RWPE1 (cell line): ENCODE results near the gene ATPAF2.
A peak's percentile ranks its signal among the peaks of the same experiment; 100 is the strongest.

ENCODE experiments used
- CTCF ChIA-PET: fragments of 350-600 bp; sonication (Branson Sonifier 250); formaldehyde crosslinking; extraction: SDS; loops from one replicate; lab custom pipeline; 2021; lab: Yijun Ruan, JAX
- POLR2A ChIA-PET: fragments of 400-600 bp; formaldehyde crosslinking; extraction: SDS; loops from one replicate; lab custom pipeline; 2020; ENCODE audit warnings: antibody characterized with exemption; ENCODE audit not compliant: low non-redundant PET; lab: Yijun Ruan, JAX
- DNase-seq: peaks from one replicate; pipeline ENCODE4 v3.0.0; 2012; ENCODE audit warnings: low spot score
- H3K27ac ChIP-seq: fragments of 450-650 bp; 2 replicates; pipeline ENCODE4 v1.5.1; 2017
- CTCF ChIP-seq: fragments of 450-650 bp; conservative IDR thresholded peaks from 2 replicates; pipeline ENCODE4 v1.5.1; 2017; ENCODE audit warnings: low read depth, mild to moderate bottlenecking

The ATPAF2 gene

DNA sequence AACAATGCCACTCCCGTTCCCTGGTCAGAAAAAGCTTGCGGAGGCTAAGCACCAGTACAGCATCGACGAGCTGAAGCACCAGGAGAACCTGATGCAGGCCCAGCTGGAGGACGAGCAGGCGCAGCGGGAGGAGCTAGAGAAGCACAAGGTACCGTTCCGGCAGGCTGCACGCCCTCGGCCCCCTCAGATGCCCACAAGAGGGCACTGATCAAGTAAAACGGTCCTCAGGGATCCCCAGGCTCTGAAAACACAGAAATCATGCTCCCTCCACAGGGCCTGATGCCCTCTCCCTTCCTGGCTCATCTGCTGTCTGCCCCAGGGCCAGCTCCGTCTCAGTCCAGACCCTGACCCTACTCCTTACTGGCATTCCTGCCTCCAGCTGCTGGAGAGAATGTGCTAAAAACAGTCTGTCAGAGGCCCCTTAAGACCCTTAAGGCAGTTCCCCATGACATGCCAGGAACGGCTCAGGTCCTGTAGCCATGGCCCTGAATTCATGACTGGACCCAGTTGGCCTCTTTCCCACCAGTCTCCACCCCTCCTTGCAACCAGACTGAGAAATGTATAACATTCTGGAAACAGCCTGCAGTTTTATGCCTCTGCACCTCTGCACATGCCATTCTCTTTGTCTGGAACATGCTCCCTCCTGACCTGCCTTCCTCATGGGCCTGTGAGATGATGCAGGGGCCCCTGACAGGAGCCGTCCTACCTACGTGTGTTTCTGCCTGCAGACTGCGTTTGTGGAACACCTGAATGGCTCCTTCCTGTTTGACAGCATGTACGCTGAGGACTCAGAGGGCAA lies 44.5 kb downstream of the ATPAF2 start:
- no peak for DNase-seq
- ChIA-PET CTCF (interaction anchor here (1.1 kb wide), 1 partner anchor 9 kb away, joined by 6 read pairs; no protein-coding TSS in a partner anchor), POLR2A (no interaction called here)
- peak overlapping the region; percentile 90 for H3K27ac ChIP-seq
- TF ChIP-seq CTCF, result no peak

DNA sequence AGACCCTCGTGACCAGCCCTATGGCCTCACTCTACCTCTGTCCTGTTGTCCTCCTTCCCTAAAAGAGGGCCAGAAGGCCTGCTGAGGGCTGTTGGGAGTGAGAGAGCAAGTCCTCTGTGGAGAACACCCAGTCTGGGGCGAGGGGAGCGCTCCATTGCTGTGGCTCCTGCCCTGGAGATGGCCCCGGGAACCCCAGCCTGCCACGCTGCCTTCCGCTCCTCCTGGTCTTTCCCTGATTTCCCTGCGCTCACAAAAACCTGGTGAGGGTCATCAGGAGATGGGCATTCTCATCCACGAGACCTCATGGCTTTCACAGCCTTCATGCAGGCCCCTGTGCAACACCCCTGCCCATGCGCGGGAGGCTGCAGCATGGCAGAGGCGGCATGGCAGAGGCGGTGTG lies 45.1 kb downstream of the ATPAF2 start:
- ChIA-PET POLR2A (no interaction called here), CTCF (interaction anchor here (1.1 kb wide), 1 partner anchor 8 kb away, joined by 6 read pairs; no protein-coding TSS in a partner anchor)
- no peak for DNase-seq
- peak overlapping the region; percentile 90 for H3K27ac ChIP-seq
- no peak for TF ChIP-seq CTCF

DNA sequence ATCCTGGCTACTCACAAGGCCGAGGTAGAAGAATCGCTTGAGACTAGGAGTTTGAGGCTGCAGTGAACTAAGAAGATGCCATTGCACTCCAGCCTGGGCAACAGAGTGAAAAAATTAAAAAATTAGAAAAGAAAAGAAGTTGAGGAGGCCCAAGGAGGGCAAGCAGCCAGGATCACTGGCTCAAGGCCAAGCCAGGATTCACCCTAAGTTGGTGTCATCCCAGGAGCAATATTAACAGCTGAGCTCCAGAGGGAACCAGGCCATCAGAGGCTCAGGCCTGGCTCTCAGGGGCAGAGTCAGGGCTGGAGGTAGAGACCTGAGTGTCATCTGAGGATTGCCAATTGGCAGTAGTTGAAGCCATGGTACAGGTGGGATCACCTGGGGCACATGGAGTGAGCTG lies 45.6 kb downstream of the ATPAF2 start:
- ChIA-PET POLR2A (no interaction called here), CTCF (interaction anchor here (0.6 kb wide), 1 partner anchor 104 kb away, joined by 3 read pairs; no protein-coding TSS in a partner anchor)
- DNase-seq, result no peak
- TF ChIP-seq CTCF, result no peak
- H3K27ac ChIP-seq, result peak overlapping the region; percentile 90

DNA sequence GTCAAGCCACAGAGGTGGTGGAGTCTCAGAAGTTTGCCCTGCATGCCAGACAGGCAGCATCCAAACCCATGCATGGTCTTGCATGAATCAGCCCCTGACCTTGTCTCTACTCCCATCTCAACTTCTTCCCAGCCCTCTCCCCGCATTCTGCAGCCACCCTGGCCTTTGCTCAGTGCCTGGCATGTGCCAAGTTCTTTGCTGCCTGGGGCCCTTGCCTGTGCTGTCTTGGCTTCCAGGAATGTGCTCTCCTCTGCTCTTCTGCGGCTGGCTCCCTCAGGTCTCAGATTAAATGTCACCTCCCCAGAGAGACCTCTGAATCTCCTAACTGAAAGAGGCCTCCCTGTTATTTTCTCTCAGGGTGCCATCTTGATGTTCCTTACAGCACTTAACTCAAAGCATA lies 48.7 kb downstream of the ATPAF2 start:
- TF ChIP-seq CTCF, result no peak
- no peak for DNase-seq
- H3K27ac ChIP-seq, result peak overlapping the region; percentile 90
- POLR2A ChIA-PET, result no interaction called here
- CTCF ChIA-PET, result interaction anchor here (0.7 kb wide), 1 partner anchor 253 kb away, joined by 3 read pairs; no protein-coding TSS in a partner anchor

- no peak for TF ChIP-seq CTCF
- no peak for DNase-seq
- POLR2A ChIA-PET, result no interaction called here
- peak overlapping the region; percentile 90 for H3K27ac ChIP-seq
- CTCF ChIA-PET, result no interaction called here
Observed at GRCh38 chr17:17989618-17990017, 49.4 kb downstream of the ATPAF2 start.

GRCh38 chr17:17989081-17989480 lies 49.9 kb downstream of the ATPAF2 start:
- ChIA-PET CTCF (no interaction called here), POLR2A (no interaction called here)
- peak overlapping the region; percentile 90; the same call in 1 of the 2 replicates for H3K27ac ChIP-seq
- no peak for DNase-seq
- TF ChIP-seq CTCF, result no peak
